GM19372 (cell line): ENCODE measurements around the gene TCF12.
"Not testable (repeated sequence)": the region's sequence is repeated elsewhere in the genome, so short reads cannot be mapped to it uniquely, and the experiment has no call there.

Experiments
- ATAC-seq: cut with Tn5 transposase; IDR thresholded peaks from one replicate; pipeline ENCODE4 v1.9.1; 2021; ENCODE audit warnings: mild to moderate bottlenecking, low read depth, moderate library complexity; ENCODE audit not compliant: unreplicated experiment

TCF12 gene

DNA sequence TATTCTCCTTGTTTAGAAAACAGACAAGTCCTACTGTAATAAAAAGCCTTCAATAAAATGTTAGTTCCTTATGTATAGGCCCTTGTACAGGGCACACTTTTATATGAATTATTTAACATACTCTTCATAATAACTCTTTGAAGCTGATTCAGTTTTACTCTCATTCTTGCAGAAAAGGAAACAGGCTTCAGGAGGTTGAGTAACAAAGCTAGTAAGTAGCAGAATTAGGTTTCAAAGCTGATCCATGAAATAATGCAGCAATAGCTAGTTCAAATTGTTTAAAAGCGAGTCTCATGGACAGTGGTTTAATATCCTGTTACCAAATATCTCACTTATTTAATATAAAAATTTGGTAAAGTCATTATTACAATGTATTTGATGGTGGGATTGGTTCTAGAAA lies 25.0 kb downstream of the TCF12 start:
- no peak for ATAC-seq

DNA sequence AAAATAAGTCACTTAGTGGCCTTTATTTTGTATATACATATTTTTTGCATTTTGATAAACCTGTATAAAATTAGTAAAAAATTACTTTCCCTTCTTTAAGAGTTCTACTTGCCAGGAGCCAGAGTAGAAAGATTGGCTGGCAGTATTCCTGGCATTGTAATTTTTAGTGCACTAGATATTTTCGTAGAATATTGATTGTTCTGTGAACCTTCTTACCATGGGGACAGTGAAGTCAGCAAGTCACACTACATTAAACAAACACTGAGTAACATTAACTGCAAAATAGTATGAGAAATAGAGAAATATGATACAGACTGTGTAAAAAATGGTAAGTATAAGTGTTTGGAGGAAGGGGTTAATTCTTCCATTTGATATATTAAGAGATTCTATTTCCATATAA lies 26.0 kb downstream of the TCF12 start:
- ATAC-seq, result no peak

DNA sequence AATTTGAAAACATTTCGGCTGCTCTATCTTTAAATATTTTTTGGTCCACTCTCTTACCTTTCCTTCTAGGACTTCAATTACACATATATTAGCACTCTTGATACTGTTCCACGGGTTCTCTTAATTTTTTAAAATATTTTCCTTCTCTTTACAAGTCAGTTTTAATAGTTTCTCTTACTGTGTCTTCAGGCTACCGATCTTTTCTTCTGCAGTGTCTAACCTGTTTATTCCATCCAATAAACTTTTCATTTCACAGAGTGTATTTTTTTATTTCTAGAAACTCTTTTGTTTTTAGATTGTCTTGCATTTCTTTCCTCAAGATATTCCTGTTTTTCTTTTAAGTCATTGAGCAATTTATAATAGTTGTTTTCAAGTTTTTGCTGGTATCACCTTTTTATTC lies 27.7 kb downstream of the TCF12 start:
- no peak for ATAC-seq

DNA sequence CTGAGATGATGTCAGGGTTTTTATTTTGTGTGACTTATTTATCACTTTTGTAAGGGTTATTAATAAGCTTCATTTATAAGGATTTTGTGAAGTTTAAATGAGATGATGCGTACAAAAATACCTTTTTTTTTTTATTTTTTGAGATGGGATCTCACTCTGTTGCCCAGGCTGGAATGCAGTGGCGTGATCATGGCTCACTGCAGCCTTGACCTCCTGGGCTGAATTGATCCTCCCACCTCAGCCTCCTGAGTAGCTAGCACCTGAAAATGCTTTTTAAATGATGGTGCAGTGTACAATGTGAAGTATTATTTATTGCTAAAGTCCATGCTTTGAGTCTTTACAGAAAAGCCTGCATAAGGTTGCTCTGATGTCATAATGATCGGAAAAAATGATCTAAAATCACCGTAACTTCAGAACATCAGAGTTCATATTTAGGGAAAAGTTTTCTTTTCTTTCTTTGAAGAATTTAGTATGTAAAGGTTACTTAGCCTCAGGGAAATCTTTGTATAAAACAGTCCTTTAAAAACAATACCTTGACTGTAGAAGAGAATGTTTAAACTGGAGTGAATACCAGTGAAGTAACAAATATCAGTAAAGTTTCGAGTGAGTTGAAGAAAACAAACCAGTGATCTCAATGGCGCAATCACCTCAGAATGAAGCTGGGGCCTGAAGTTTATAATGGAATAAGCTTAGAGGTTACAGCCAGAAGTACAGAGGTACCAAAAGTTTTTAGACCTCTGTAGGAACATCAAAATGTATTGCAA lies 29.7 kb downstream of the TCF12 start:
- ATAC-seq, result no peak

DNA sequence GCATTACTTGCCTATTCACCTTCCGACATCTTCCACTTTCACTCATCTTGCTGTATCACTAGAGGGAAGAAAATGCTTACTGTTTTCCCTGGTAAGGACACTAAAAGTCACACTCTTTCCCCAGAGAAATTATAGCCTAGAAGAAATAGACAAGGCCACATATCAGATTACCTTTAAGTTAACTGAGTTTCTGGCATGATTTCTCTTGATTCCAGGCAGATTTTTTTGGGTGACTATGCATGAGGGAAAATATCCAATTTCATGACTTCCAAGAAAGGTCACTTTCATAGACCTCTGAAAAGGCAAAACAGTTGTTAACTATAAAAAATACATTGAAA lies 30.3 kb downstream of the TCF12 start:
- no peak for ATAC-seq

DNA sequence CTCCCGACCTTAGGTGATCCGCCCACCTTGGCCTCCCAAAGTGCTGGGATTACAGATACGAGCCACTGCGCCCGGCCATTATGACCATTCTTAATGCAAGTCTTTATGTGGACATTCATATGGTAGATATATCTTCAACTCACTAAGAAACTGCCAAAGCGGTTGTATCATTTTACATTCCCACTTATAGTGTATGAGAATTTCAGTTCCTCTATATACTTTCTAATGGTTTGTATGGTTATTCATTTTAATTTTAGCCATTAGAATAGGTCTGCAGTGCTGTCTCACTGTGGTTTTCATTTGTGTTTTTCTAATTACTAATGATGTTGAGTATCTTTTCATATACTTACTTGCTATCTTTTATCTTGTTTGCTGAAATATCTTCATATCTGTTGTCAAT lies 32.5 kb downstream of the TCF12 start:
- ATAC-seq, result peak; percentile 85

DNA sequence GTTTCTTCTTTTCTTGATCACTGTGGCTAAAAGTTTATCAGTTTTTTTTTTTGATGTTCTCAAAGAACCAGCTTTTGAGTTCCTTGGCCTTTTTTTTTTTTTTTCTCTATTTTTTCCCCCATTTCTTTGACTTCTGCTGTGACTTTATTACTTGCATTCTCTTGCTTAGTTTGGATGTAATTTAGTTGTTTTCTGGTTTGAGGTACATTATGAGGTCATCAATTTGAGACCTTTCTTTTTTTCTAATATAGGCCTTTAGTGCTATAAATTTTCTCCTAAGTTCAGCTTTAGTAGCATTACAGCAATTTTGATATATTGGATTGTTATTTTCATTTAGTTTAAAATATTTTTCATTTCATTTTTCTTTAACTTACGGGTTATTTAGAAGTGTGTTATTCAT lies 35.3 kb downstream of the TCF12 start:
- ATAC-seq, result no peak

DNA sequence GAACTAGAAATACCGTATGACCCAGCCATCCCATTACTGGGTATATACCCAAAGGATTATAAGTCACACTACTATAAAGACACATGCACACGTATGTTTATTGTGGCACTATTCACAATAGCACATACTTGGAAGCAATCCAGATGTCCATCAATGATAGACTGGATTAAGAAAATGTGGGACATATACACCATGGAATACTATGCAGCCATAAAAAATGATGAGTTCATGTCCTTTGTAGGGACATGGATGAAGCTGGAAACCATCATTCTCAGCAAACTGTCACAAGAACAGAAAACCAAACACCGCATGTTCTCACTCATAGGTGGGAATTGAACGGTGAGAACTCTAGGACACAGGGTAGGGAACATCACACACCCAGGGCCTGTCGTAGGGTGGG lies 36.6 kb downstream of the TCF12 start:
- not testable (repeated sequence) for ATAC-seq

DNA sequence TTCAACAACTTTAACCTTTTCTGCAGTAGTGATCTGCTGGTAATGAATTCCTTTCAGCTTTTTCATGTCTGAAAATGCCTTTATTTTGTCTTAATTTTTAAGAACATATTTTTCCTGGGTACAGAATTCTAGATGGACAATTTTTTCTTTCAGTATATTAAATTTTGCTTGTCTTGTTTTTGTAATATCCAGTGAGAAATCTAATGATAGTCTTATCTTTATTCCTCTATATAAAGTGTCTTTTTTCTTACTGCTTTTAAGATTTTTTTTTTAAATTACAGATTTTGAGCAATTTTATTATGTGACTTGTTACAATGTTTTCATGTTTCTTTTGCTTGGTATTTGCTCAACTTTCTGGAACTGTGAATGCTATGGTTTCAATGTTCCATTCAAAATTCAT lies 38.1 kb downstream of the TCF12 start:
- ATAC-seq, result no peak

DNA sequence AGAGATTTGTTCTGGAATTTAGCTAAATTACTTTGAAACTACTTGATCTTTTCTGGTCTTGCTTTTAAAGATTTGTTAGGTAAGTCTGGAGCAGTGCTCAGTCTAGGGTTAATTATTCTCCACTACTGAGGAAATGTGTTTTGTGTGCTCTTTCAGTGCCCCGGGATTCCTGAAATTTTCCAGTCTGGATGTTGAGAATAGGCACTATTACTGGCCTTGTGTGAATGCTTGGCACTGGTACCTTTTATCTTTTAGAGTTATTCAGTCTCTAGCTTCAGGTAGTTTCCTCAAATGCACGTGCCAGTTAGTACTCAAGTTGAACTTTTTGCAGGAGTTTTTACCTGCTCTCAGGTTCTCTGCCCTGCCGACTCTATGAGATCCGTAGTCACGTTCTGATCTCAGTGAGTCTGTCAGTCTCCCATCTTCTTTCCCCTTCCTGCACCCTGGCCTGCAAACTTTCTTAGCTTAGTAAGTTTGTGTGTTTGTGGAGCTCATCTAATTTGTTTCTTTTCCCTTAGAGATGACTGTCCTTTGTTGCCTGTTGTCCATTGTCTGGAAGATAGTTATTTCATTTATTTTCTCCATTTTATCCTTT lies 39.5 kb downstream of the TCF12 start:
- ATAC-seq, result no peak

DNA sequence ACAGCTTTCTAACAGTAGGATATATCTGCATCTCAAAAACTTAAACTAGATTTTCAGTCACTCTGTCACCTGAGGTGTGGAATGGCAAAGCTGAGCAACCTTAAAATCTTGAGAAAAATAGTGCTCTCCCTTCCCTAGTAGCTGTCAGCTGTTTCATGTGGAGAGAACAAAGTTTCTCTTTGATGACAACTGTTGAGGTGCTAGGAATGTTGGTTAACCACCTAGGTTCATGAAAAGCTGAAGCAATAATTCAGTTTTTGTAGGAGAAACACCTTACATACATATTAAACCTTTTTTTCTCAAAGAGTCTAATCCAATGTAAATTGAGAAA lies 40.8 kb downstream of the TCF12 start:
- no peak for ATAC-seq

DNA sequence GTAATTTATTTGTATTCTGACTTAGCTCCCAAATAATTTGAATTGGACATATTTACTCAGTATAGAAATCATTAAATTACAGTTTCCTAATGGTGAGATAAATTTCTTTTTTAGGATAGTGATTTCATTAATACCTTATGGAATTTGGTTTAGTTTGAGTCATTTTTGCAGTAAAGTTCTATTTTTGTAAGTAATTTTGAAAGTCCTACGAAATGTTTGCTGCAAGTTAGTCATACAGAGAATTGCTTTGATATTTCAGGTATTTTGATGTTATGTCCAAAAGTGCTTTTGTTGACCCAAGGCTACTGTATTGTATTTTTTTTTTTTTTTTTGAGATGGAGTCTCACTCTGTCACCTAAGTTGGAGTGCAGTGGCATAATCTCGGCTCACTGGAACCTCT lies 41.7 kb downstream of the TCF12 start:
- no peak for ATAC-seq

DNA sequence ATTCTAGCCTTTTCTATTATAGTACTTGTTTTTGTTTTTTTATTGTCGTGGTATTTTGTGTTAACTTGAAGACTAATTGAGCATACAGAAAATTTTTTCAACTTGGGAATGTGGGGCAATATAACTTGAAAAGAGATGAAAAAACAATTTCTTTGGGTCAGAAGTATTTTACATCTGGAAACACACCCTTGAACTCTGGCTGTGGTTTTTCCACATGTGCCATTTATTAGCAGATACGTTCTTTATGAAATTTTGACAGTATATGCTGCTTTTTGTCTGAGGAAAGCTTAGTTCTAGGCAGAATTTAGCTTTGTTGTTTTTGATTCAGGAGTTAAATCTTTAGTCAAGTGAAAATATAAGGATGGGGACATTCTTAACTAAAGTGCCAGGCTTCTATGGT lies 44.7 kb downstream of the TCF12 start:
- no peak for ATAC-seq

DNA sequence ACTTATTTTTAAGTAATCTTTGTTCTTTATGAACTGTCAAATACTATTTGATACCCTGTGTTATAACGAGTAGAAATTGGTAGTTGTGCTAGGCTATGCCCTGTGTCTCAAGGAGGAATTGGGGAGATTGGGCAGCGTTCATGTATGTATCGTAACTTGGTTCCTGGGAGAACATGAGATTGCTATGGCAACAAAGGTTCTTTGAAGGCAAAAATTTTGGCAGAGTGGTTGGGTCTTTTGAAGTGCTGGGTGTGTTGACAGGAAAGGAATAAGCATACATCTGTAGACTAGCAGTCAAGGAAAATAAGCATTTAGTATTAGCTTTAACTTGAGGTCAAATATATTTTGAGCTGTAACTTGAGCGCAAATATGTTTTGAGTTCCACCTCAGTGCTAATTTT lies 45.3 kb downstream of the TCF12 start:
- ATAC-seq, result no peak

DNA sequence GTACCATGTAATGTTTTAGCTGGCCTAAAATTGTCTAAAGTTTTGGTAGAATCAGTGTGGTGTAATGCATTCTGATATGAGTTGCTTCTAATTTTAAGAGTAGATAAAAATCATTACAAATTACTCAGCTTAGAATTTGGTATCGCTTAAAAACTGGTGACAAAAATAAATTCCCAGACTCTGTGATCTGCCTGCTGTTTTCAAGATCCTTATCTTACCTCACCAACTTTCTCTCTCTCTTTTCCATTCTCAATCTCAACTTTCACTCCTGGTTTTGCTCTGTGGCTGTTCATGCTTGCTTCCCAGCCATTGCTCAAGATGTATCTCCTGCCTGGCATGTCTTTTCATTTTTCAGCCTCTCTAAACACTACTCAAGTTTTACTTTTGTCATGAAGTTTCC lies 45.7 kb downstream of the TCF12 start:
- no peak for ATAC-seq

DNA sequence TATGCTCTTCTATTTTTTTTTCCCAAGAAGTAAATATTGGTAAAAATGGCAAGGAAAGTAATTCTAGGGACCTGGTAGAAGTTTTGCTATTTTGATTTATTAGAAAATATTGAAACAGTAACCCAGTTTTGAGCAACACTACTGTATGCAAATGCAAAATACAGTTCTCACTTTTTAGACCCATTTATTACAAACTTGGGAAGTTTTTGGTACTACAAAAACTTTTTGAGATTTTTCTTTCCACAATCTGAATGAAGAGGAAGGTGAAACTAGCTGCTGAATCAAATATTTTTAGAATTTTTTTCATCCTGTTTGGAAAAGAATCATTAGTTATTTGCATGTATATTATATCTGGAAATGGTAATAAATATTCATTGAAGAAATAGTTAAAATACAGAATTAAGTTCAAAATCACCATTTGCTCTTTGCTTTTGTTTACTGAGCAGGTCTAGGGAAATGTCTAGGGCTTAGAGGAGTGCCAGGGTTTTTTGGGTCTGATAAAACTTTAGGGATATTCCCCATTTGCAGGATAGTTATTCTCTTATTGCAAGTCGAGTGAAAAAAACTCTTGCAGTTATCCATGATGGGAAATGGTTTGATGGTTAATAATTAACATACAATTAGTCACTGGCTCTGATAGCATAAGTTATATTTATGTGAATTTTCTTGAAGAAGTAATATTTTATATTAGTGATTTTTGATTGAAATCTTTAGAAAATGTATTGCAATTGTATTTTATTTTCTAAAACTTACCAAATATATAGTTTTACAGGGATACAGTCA lies 47.0 kb downstream of the TCF12 start:
- no peak for ATAC-seq

DNA sequence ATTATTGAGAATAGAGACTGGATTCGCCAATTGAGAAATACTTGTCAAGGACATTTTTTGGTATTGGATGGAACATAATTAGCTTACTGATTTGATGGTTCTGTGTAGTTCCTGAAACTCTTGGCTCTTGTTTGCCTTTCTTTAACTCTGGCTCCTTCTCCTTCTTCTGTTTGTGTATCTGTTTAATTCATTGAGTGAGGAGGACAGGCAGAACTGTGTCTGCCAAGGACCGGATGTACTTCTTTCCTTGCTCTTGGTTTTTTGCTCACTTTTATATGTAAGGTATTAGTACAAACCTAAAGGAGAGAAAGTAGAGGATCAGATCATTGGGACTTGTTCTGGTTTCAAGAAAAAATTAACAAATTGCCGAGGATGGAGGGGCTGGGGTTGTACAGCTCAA lies 48.9 kb downstream of the TCF12 start:
- ATAC-seq, result no peak

DNA sequence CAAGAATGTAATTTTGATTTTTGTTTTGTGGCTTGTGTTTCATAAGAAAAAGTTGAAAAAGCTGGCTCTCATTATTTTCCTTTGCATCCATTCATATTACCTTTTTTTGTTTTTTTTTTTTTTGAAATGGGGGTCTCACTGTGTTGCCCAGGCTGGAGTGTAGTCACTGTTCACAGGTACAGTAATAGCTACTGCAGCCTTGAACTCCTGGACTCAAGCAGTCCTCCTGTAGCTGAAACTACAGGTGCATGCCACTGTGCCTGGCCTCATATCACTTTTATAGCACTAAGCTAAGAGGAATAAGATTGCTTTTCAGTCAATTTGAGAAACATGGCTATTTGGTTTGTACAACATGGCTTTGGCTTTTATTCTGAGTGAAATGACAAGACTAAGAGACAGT lies 49.8 kb downstream of the TCF12 start:
- no peak for ATAC-seq

DNA sequence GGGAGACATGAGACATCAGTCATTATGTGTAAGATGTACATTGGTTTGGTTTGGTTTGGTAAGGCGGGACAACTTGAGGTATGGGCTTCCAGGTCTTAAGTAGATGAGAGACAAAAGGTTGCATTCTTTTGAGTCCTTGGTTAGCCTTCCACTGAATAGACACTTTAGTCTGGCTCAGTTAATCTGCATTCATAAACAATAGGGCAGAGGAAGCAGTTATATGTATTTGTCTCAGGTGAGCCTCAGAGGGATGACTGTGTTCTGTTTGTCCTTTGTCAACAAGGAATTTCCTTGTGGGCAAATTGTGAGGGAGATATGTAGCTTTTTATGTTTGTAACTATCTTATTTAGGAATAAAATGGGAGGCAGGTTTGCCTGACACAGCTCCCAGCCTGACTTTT lies 50.4 kb downstream of the TCF12 start:
- no peak for ATAC-seq

DNA sequence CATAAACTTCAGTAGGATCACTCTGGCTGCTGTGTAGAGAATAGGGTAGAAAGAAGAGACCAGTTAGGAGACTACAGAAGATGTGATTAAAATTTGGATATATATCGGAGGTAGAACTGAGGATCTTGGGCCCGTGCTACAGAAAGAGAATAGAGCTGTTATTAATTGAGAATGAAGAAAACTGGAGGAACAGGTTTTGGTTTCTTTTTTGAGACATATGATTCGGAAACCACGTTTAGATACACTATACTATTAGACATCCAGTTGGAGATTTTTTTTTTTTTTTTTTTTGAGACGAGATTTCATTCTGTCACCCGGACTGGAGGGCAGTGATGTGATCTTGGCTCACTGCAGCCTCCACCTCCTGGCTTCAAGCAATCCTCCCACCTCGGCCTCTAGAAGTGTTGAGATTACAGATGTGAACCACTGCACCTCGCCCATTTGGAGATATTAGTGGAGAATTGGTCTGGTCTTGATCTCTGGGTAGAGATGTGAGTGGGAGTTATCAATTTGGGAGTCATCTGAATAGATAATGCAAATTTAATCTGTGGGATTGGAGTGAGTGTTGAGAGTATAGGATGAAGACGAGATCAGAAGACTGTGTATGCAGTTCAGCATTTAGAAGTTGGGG lies 50.9 kb downstream of the TCF12 start:
- no peak for ATAC-seq

DNA sequence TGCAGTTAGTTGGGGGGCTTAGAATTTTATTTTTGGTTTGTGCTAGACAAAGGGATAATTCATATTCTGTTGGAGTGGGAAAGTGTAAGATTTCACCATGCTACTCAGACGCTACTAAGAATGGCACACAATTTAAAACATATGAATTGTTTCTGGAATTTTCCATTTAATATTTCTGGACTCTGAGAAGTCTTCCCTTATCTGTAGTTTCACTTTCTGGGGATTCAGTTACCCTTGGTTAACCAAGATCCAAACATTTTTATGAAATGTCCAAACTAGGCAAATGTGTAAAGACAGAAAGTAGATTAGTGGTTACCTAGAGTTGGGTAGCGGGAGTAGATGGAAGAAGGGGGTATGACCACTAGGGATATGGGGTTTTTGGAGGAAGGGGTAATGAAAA lies 53.1 kb downstream of the TCF12 start:
- no peak for ATAC-seq

DNA sequence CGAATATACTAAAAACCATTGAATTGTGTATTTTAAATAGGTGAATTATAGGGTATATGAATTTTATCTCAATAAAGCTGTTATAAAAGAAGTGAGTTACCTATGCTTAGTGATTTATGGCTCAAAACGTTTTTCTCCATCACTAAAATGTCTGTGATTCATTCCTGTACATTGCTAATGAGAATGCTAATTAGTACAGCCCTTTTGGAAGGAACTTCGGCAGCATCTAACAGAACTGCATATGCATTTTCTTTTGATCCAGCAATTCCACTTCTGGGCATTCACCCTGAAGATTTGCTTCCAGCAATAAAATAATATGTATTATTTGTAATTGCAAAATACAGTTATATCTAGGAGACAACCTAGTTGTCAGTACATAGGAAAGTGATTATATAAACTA lies 53.6 kb downstream of the TCF12 start:
- ATAC-seq, result no peak
